Pulmonary artery endothelial cell (primary cell): ENCODE data around the gene VMP1. TPM values are rescaled to one million over a fixed set of nuclear protein-coding genes. Genes with fewer than 3 reads are reported as not detected.

Source experiments
- DNase-seq: peaks from one replicate; pipeline ENCODE4 v3.0.0-alpha.2; 2011; ENCODE audit warnings: low read depth, low spot score
- total RNA-seq: library from RNA; depleted of rRNA; stranded (reverse); fragments of >200 nt; gene quantifications from 2 replicates; pipeline ENCODE4 v1.2.3, GENCODE V29; 2014

VMP1 gene
- total RNA-seq = 132 and 197 TPM in 2 replicates

- peak; percentile 98 for DNase-seq
Measured at GRCh38 chr17:59707149-59707970, at the start of gene VMP1, which contains the start of gene PTRH2. TSS of gene VMP1 (plus strand) at chr17:59707654. CDS start at chr17:59731447, 23,793 bp downstream. TSS of gene PTRH2 (minus strand) at chr17:59707430. CDS start at chr17:59697978, 9,452 bp downstream.

GRCh38 chr17:59666235-59666634, 41.2 kb upstream of the VMP1 start:
- no peak for DNase-seq

- DNase-seq = peak; percentile 82
Measured at GRCh38 chr17:59668816-59669215, 38.6 kb upstream of the VMP1 start.

- no peak for DNase-seq
Measured at GRCh38 chr17:59669411-59669810, 38.0 kb upstream of the VMP1 start.

- no peak for DNase-seq
Measured at GRCh38 chr17:59669944-59670343, 37.5 kb upstream of the VMP1 start.

- DNase-seq = no peak
Measured at GRCh38 chr17:59671386-59671785, 36.1 kb upstream of the VMP1 start.

GRCh38 chr17:59675231-59675630, 32.2 kb upstream of the VMP1 start:
- no peak for DNase-seq

GRCh38 chr17:59676716-59677115, 30.7 kb upstream of the VMP1 start:
- no peak for DNase-seq

- no peak for DNase-seq
Measured at GRCh38 chr17:59678918-59679317, 28.5 kb upstream of the VMP1 start.

- no peak for DNase-seq
Measured at GRCh38 chr17:59680314-59680713, 27.1 kb upstream of the VMP1 start.

GRCh38 chr17:59683283-59683682, 24.2 kb upstream of the VMP1 start:
- DNase-seq = no peak

GRCh38 chr17:59684967-59685366, 22.5 kb upstream of the VMP1 start:
- DNase-seq = no peak

GRCh38 chr17:59688008-59688407, 19.4 kb upstream of the VMP1 start:
- no peak for DNase-seq

- no peak for DNase-seq
Measured at GRCh38 chr17:59688496-59688895, 19.0 kb upstream of the VMP1 start.

- DNase-seq = no peak
Measured at GRCh38 chr17:59693582-59693981, 13.9 kb upstream of the VMP1 start.

- DNase-seq = no peak
Measured at GRCh38 chr17:59694344-59694743, 13.1 kb upstream of the VMP1 start.

- DNase-seq = no peak
Measured at GRCh38 chr17:59695945-59696681, 11.3 kb upstream of the VMP1 start.

- DNase-seq = no peak
Measured at GRCh38 chr17:59696682-59697277, 10.7 kb upstream of the VMP1 start.

GRCh38 chr17:59698143-59698542, 9.3 kb upstream of the VMP1 start:
- DNase-seq = no peak

GRCh38 chr17:59699218-59699617, 8.2 kb upstream of the VMP1 start:
- DNase-seq = no peak

- no peak for DNase-seq
Measured at GRCh38 chr17:59699786-59700185, 7.7 kb upstream of the VMP1 start.

- no peak for DNase-seq
Measured at GRCh38 chr17:59702304-59702703, 5.2 kb upstream of the VMP1 start.
